NCI-H446 (cell line): ENCODE data around the gene ASPG.

Experiments
- DNase-seq, 2 experiments: peaks; one replicate each; lab custom pipeline; 2025; lab: John Stamatoyannopoulos, UW

ASPG gene

DNA sequence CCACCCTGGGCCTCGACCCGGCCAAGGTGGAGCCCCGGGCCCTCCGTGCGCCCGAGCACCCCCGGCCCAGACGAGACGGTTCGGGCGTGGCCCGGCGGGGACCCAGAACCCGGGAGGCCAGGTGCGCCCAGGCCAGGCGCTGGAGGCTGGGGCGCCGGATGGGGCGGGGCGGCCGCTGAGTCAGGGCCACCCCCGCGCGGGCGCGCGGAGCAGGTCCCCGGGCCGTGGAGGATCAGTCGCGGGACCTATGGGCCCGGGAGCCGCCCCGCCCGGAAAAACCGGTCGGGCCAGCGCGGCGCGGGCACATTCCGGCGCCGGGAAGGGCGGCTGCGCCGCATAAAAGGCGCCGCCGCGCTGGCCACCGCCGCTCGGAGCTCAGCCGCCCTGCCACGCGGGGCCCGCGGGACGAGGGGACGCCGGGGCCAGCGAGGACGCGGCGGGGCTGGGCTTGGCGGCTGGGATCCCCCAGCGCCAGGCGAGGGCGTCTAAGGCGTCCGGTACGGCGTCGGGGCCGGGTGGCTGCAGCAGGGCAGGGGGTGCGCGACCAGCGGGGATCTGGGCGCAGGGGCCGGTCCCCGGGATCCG, 31.3 kb downstream of the ASPG start:
- DNase-seq, result no peak

DNA sequence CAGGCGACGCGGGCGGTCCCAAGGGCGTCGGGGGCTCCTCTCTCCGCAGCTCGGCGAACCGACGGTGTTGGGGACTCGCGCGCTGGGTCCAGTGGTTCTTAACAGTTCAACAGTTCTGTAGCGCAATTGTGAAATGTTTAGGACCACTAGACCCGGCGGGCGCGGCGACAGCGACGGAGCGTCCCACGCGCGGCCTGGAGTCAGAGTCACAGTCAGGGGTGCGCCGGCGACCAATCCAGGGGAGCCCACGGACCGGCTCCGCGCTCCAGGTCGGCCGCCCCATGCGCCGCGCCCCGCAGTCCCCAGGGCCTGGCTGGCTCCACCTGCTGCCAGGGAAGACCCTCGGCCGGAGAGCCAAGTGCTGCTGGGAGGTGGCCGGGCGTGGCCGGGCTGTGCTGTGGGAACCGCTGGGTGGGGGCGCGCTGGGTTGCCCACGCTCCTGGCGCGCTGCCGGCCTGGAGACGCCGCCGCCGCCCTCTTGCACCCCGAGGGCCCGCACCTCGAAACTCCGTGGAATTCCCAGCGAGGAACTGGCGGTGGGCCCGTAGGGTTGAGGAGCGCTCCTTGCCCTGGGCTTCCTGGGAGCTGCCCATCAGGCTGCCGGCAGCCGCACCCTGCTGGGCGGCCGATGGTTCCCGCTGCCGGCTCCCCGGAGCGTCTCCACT, 32.0 kb downstream of the ASPG start:
- DNase-seq, result no peak

DNA sequence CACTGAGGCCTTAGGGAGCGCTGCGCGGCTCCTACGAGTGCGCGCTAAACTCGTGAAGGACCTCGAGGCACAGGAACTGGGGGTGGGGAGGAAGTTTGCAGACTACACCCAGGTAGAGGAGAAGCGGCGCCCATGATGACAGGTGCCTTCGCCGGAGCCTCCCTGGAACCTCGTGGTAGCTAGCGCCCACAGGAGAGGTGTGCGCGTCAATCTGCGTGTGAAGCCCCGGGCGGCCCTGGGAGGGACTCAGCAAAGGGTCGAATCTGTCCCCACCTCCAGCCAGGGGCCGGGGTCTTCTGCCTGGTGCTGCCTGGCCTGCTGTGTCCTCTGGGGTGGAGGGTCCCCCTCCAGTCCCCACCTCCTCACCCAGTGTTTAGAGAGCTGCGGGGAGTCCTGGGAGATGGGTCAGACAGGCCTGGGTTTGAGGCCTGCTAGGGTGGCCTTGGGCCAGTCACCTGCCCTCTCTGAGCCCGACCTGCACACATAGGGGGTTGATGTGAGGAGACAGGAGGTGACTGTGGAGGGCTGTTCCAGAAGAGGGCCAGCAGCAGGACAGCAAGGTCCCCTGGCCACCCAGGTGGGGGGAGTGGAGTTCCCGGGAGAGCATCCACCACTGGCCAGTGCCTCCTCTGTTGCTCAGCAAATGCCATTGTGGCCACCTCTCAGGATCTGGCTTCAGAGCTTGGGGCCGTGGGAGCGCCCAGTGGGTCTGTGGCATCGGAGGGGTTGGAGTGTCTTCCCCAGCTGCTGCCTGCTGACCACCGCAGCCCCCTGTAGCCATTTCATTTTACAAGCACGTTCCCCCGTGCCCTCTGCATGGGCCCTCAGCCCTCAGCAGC, 32.7 kb downstream of the ASPG start:
- DNase-seq, result no peak

DNA sequence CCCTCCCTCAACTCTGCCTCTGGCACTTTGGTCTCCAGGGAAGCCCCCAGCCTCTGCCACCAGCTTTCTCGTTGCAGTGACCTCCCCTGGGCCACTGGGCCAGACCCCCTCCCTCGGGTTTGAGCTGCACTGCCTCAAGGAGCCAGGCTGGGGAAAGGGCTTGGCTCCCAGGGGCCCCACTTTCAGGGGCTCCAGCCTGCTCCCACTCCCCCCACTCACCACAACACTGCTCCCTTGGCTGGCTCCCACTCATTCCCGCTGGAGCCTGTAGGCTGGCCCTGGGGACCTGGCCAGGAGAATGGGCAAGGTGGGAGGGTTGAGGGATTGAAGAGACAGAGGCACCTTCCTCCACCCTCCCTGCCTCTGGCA, 33.6 kb downstream of the ASPG start:
- DNase-seq, result no peak

DNA sequence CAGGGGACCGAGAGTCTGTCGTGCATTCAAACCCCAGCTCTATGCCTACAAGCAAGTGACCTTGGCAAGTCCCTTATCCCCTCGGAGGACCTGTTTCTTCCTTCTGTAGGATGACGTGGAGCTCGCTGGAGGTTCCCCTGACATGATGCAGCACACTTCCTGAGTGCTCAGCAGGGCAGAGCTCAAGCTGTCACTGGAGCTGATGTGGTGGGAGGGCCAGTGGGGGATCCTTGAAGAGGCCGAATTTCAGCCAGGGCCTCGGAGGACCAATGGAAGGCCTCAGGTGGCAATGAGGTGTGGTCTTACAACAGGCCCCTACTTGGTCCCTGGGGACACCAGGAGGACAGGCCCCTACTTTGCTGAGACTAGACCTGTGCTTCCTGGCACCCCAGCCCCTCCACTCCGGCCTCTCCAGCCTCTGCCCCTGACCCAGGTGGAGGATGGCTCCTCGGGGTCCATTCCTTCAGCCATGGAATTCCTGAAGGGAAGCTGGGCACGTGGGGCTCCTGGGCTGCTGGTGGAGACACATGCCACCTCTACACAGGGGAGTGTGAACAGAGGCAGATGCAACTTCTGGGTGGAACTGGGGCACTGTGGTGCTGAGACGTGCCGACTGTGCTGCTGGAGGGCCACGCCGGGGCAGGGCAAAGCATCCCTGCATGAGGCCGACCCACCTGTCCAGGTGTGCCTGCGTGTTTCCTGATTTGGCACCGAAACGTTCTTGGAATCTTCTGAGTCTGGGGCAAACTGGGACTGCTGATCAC, 34.2 kb downstream of the ASPG start:
- no peak for DNase-seq

DNA sequence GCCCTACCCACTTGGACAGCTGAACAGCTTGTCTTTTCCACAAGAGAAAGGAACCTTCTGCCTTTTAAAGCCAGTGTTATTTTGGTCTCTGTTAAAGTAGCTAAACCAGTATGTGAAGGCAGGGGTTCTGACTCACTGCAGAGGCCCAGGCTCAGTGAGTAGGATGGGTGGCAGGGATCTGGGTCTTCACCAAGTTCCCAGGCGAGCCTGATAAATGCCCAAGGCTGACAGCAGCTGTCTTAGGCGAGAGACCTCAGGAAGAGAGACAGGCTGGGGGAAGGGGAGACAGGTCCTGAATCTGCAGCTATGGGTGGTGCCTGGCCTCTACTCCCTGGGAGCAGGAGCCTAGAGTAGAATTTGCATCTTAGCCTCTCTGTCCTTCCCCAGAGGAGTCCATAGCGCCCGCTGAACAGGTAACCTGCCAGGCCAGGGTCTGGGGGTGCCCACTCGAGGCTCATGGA, 34.8 kb downstream of the ASPG start:
- no peak for DNase-seq

DNA sequence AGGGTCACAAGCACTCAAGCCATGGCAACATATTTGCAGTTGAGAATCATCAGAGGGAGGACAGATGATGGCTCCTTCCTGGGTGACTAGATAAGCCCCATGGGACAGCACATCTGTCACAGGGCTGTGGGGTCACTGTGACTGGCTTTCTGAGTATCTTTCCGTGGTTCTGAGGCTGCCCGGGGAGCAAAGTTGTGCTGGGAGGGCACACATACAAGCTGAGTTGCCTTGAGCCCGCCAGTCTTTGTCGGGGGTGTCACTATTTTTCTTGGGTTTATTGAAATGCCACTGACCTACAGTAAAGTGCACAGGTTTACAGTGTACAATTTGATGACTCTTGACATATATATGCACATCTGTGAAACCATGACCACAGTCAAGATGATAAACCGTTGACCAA, 35.6 kb downstream of the ASPG start:
- DNase-seq, result no peak

DNA sequence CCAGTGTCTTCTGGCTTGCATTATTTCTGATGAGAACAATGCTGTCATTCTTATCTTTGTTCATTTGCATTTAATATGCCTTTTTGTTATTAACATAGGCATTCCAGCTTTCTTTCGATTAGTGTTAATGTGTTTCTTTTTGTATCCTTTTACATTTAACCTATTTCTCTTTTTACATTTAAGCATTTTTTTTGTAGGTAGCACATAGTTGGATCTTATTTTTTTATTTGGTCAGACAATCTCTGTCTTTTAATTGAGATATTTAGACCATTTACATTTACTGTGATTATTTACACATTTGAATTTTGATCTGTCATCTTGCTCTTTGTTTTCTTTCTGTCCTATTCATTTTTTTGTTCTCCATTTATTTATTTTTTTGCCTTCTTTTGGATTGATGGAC, 38.4 kb downstream of the ASPG start:
- no peak for DNase-seq

DNA sequence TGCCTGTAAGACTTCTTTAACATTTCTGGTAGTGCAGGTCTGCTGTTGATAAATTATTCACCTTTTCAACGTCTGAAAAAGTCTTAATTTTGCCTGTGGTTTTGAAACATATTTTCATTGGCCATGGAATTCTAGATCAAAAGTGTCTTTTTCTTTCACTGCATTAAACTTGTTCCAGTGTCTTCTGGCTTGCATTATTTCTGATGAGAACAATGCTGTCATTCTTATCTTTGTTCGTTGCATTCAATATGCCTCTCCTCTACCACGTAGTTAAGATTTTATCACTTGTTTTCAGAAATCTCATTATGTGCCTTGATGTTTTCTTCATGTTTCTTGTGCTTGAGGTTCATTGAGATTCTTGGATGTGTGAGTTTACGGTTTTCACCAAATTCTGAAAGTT, 39.5 kb downstream of the ASPG start:
- DNase-seq, result no peak

DNA sequence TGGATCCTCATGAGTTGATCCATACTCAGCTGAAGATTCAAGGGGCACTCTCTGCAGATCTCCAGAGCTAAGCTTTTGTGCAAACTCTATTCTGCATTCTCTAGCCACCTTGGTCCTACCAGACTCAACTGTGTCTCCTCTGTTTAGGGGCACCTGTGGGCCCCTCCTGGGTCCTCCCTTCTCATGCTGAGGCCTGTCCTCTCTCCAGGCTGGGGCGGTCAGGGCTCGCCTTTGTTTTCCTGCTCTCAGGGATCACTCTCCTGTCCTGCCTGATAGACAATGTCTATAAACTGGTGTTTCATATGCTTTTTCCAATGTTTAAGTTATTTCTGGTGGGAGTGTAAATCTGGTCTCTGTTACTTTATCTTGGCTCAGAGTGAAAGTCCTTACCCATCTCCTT, 41.3 kb downstream of the ASPG start:
- no peak for DNase-seq

DNA sequence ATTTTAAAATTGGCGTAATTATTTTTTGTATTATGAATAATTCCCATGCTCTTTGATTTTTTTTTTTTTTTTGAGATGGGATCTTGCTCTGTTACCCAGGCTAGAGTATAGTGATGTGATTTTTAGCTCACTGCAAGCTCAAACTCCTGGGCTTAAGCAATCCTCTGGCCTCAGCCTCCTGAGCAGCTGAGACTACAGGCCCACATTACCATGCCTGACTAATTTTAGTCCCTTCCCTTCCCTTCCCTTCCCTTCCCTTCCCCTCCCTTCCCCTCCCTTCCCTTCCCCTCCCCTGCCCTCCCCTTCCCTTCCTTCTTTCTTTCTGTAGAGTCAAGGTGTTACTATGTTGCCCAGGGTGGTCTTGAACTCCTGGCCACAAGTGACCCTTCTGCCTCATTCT, 43.5 kb downstream of the ASPG start:
- DNase-seq, result no peak

DNA sequence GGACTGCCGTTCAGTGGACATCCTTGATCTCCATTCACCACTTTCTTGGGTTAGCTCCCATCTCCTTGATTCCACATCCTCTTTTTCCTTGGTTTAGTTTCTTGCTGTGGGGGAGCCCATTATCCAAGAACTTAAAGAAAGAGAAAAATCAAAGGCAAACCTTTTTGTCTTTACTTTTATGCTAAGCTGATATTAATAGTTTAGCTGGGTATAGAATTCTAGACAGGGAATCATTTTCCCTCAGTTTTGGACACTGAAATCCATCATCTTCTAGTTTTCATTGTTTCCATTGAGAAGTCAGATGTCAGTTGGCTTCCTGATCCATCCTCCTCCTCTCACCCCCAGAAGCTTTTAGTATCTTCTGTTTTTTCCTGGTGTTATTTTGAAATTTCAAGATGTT, 44.1 kb downstream of the ASPG start:
- DNase-seq, result no peak

DNA sequence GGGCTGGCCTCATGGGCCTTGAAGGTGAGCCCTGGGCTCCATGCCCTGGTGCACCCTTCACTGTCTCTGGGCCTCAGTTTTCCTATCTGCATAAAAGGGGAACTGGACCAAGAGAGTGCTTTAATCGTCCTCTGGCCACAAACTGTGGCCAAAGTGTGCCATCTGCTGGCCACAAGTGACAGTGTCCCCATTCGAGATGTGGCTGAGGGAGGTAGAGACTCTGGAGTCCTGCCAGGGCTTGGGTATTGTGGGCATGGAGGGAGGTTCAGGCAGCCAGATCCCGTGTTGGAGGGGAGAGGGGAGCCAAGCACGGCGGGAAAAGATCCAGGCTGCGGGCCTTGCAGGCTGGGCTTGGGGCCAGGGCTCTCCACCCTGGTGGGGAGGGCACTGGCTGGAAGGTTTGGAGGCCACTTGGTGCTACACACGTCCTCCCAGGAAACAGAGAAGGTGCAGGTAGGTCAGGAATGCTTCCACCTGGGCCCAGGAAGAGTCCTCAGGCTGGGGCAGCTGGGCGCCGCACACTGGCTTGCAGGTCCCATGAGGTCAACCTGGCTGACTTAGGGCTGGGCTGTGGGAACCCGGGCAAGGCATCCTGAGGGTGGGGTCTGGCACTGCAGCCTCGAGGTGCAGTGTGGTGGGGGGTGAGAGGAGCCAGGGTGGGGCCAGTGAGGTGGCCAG, 45.6 kb downstream of the ASPG start:
- peak; percentile 95 to 99 for DNase-seq

DNA sequence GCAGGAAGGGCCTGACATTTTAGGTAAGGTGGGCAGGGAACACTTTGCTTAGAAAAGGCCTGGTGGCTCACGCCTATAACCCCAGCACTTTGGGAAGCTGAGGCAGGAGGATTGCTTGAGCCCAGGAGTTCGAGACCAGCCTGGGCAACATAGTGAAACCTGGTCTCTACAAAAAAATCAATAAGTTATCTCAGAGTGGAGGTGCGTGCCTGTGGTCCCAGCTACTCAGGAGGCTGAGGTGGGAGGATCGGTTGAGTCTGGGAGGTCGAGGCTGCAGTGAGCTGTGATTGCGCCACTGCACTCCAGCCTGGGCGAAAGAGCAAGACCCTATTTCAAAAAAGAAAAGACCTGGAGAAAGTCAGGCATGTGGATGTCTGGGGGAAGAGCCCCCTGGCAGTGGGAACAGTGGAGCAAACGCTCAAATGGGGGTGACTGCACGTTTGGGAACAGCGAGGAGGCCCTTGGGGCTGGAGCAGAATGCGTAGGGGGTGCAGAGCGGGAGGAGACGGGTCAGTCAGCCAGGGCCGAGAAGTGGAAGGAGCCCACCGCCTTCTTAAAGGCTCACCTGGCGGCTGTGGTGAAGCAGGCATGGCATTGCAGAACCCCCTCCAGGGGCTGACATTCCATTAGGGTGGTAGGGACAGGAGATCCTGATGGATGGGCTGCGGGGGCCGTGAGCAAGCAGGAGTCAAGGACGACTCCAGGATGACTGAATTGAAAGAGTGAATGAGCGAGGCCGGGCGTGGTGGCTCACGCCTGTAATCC, 46.6 kb downstream of the ASPG start:
- no peak for DNase-seq

DNA sequence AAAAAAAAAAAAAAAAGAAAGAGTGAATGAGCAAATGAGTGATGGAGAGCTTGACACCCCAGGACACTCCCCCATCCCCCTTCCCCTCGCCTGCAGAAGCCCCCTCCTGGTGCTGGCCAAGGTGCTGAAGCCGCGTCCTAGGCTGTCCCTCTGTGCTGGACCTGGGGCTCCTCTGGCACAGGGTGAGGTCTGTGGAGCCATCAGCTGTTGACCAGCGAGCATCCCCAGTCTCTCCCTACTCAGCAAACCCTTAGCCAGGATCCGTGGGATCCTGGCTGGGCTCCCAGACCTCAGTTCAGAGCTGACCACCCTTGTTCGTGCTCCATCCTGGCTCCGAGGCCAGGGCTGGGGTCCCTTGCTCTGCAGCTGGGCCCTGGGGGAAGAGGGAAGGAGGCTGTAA, 47.5 kb downstream of the ASPG start:
- peak in 1 of 2 experiments; percentile 38 for DNase-seq

DNA sequence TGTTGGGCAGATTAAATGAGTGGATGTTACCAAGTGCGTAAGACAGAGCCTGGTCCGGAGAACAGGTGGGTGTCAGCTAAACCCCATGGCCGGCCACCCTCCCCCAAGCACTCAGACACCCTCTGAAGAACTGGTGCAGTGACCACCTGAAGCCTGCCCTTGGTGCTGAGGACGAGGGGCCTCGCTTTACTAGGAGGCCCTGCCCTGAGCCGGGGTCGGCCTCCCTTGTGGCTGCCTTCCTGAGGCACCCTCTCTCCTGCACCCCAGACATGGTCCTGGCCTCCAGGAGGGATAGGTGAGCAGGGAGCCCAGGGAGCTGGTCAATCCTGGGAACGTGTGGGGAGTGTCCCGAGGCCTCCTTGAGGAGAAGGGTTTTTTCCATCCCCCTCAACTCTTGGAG, 48.0 kb downstream of the ASPG start:
- DNase-seq, result no peak

DNA sequence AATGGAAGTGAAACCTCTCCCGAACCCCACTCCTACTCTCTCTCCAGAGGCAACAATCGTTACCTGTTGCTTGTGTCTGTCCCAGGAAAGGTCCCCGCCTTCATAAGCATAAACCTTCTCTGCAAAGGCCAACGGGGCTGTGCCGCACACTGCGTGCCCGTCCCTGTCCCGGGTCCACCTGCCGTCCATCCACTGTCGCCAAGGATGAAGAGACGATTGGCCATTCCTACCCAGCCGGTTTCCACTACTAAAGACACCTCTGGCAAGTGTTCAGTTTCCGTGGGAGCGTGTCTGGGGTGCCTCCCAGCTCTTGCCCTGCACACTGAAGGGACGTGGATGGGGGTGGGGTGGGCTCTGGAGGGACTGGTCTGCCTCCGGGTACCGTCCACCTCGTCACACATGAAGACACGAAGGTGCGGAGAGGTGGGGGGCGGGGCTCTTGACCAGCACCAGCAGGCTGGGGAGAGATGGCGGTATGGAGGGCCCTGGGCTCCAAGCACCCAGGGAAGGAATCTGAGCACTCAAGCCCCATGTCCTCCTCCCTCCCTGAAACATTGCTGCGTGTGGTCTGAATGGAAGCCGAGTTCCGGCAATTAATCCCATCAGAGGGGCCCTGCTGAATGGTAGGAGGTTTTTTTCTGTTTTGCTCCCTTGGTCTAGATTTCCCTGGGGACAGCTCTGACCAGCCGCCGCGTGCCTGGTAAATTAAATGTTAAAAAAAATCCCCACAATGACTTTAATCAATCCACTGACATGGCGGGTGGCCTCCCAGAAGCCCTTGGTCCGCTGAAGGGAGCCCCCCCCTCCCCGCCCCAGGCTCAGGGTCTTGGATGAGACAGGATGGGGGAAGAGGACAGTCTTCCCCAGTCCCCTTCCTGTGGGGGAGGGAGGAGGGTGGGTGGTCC, 48.8 kb downstream of the ASPG start:
- no peak for DNase-seq

DNA sequence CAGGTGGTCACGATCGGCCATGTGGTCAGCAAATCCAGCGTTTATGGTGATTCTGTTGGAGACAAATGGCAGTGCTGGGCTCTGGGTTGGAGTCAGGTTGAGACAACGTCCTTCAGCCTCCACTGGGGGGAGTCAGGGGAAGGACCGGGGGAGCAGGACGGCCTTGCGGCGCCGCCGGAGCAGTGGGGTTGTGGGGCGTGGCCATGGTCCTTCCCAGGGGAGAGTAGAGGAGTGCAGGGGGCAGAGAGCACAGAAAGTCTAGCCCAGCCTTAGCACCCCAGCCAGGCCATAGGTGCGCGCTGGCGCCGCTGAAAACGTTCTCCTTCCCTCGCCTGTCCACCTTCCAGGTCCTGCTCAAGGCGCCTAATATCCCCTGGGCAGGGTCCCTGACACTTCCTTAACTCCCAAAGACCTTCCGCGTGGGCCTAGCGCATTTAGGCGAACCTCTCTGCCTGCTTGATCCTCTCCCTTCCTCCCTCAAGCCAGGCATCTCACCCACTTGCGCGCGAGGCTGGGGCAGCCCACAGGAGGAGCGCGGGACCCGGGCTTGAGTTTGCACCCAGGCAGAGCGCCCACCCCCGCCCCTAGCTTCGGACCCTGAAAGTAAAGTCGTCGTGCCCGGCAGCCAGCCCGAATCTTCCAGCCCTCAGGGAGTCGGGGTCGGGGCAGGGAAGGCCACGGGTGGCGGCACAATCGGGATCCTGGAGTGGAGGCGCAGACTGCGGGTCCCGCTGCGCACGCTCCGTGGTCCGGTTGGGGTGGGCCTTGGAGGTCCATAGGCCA, 49.8 kb downstream of the ASPG start:
- peak in 1 of 2 experiments; percentile 48 for DNase-seq

DNA sequence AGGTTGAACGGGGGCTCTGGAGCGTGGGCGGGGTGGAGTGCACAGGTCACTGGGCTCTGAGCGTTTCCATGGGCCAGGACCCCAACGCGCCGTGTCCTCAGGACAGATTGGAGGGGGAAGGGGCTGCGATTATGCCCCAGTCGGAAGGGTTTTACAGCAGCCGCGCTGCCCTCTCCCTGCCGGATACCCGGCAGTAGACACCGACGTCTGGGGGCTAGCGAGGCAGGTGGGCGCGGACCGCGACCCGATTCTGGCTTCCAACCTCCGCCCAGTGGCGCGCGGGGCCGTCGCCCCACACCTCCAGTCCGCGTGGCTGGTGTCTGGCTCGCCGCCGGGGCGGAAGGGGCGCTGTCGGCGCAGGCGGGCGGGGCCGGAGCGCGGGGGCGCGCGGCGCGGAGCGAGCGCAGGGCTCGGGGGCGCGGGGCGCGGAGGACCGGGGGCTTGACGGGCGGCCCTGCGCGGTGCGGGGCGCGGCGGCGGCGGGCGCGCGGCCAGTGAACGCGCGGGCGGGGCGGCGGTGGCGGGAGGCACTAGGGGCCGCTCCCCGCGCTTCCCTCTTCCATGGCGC, 50.5 kb downstream of the ASPG start:
- DNase-seq, result peak in 1 of 2 experiments; percentile 53
